A549 (cell line): ENCODE results near the gene JMJD6.

Source experiments
- CTCF ChIP-seq: fragments of >200 bp; sonication (Bioruptor Twin); formaldehyde crosslinking; IDR thresholded peaks from 3 replicates; pipeline ENCODE4 v1.5.1; 2016
- MYC ChIP-seq: IDR thresholded peaks from 2 replicates; pipeline ENCODE4 v1.6.1; 2012; ENCODE audit warnings: mild to moderate bottlenecking, inconsistent platforms, low read length, improper control_type of control experiment, borderline replicate concordance
- NR3C1 ChIP-seq: fragments of >200 bp; sonication (Bioruptor Twin); formaldehyde crosslinking; IDR thresholded peaks from 3 replicates; pipeline ENCODE4 v1.6.1; 2017
- POLR2A ChIP-seq: IDR thresholded peaks from 2 replicates; pipeline ENCODE4 v1.6.1; 2012; ENCODE audit warnings: mild to moderate bottlenecking, low read length

- no peak for TF ChIP-seq CTCF
- no peak for TF ChIP-seq MYC
- TF ChIP-seq POLR2A, result no peak
- TF ChIP-seq NR3C1, result no peak
Observed at GRCh38 chr17:76686538-76687297, 39.7 kb downstream of the JMJD6 start.
